Neural cell (in vitro differentiated cells): ENCODE measurements around the gene KCNH2.

Experiments
- EP300 ChIP-seq: fragments of 450-650 bp; conservative IDR thresholded peaks from 2 replicates; pipeline ENCODE4 v1.6.1; 2014; ENCODE audit warnings: antibody characterized with exemption, mild to moderate bottlenecking, moderate library complexity; ENCODE audit not compliant: poor library complexity, severe bottlenecking
- EZH2 ChIP-seq: fragments of 200-600, 300-800 bp; shearing (Covaris generic), sonication (generic); IDR thresholded peaks from 2 replicates; pipeline ENCODE4 v1.6.1; 2014; ENCODE audit warnings: antibody characterized with exemption, low read length, borderline replicate concordance, mild to moderate bottlenecking; ENCODE audit not compliant: insufficient read depth, poor library complexity, severe bottlenecking
- POLR2AphosphoS5 ChIP-seq: IDR thresholded peaks from 2 replicates; pipeline ENCODE4 v1.6.1; 2012
- RAD21 ChIP-seq: fragments of 450-650 bp; conservative IDR thresholded peaks from 2 replicates; pipeline ENCODE4 v1.6.1; 2014; ENCODE audit warnings: antibody characterized with exemption, mild to moderate bottlenecking, moderate library complexity
- REST ChIP-seq: IDR thresholded peaks from 2 replicates; pipeline ENCODE4 v1.6.1; 2012; ENCODE audit warnings: borderline replicate concordance
- TAF1 ChIP-seq: IDR thresholded peaks from 2 replicates; pipeline ENCODE4 v1.6.1; 2012; ENCODE audit warnings: low read depth
- TF ChIP-seq, protein P1 (sequence below): fragments of 450-650 bp; IDR thresholded peaks from 2 replicates; pipeline ENCODE4 v1.5.1; 2014; ENCODE audit warnings: antibody characterized with exemption, mild to moderate bottlenecking, moderate library complexity; ENCODE audit not compliant: poor library complexity, severe bottlenecking

- TF ChIP-seq, protein P1, sequence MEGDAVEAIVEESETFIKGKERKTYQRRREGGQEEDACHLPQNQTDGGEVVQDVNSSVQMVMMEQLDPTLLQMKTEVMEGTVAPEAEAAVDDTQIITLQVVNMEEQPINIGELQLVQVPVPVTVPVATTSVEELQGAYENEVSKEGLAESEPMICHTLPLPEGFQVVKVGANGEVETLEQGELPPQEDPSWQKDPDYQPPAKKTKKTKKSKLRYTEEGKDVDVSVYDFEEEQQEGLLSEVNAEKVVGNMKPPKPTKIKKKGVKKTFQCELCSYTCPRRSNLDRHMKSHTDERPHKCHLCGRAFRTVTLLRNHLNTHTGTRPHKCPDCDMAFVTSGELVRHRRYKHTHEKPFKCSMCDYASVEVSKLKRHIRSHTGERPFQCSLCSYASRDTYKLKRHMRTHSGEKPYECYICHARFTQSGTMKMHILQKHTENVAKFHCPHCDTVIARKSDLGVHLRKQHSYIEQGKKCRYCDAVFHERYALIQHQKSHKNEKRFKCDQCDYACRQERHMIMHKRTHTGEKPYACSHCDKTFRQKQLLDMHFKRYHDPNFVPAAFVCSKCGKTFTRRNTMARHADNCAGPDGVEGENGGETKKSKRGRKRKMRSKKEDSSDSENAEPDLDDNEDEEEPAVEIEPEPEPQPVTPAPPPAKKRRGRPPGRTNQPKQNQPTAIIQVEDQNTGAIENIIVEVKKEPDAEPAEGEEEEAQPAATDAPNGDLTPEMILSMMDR, result no peak
- TF ChIP-seq RAD21 (no peak), EP300 (no peak), EZH2 (no peak), REST (no peak), TAF1 (no peak), POLR2AphosphoS5 (no peak)
Measured at GRCh38 chr7:150968056-150968733, 9.9 kb downstream of the KCNH2 start.
